HepG2 (cell line): ENCODE results near the gene MGST1.

Experiments
- EP300 ChIP-seq, 3 experiments: sonication (generic) in 1 of 3; formaldehyde crosslinking in 1 of 3; IDR thresholded peaks; 2 replicates each; pipeline versions ENCODE4 v1.5.1 to v1.6.1; 2011 to 2020; ENCODE audit warnings: low read depth in 2 of 3, low read length in 2 of 3, borderline replicate concordance in 1 of 3, improper control_type of control experiment in 1 of 3, mild to moderate bottlenecking in 1 of 3, missing genetic modification reagents in 1 of 3, moderate library complexity in 1 of 3
- ZNF652 ChIP-seq: IDR thresholded peaks from 2 replicates; pipeline ENCODE4 v1.6.1; 2016; ENCODE audit warnings: low read depth, borderline replicate concordance
- TF ChIP-seq, protein P1 (sequence below), 2 experiments: IDR thresholded peaks; 2 replicates each; pipeline ENCODE4 v1.6.1; 2011 to 2012; ENCODE audit warnings: low read length in 2 of 2, borderline replicate concordance in 1 of 2, low read depth in 1 of 2, mild to moderate bottlenecking in 1 of 2, moderate library complexity in 1 of 2

DNA sequence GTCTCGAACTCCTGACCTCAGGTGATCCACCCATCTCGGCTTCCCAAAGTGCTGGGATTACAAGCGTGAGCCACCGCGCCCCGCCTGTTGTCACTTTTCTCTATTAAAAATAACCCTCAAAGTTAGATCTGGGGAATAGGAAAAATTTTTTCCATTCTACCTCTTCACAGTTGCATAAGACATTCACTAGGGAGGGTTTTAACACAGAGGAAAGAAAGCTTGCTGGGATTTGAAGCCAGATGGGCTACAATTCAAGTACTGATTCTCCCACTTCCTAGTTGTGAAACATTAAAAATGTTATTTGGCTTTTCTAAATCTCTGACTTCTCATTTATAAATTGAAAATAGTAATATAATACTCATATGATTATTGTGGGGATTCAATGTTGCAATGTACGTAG is 46.7 kb upstream of the MGST1 start:
- TF ChIP-seq, protein P1, sequence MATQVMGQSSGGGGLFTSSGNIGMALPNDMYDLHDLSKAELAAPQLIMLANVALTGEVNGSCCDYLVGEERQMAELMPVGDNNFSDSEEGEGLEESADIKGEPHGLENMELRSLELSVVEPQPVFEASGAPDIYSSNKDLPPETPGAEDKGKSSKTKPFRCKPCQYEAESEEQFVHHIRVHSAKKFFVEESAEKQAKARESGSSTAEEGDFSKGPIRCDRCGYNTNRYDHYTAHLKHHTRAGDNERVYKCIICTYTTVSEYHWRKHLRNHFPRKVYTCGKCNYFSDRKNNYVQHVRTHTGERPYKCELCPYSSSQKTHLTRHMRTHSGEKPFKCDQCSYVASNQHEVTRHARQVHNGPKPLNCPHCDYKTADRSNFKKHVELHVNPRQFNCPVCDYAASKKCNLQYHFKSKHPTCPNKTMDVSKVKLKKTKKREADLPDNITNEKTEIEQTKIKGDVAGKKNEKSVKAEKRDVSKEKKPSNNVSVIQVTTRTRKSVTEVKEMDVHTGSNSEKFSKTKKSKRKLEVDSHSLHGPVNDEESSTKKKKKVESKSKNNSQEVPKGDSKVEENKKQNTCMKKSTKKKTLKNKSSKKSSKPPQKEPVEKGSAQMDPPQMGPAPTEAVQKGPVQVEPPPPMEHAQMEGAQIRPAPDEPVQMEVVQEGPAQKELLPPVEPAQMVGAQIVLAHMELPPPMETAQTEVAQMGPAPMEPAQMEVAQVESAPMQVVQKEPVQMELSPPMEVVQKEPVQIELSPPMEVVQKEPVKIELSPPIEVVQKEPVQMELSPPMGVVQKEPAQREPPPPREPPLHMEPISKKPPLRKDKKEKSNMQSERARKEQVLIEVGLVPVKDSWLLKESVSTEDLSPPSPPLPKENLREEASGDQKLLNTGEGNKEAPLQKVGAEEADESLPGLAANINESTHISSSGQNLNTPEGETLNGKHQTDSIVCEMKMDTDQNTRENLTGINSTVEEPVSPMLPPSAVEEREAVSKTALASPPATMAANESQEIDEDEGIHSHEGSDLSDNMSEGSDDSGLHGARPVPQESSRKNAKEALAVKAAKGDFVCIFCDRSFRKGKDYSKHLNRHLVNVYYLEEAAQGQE (IDR thresholded peaks at IDR 0.05; ENCODE audit: borderline replicate concordance in 1 of 2, low read depth in 1 of 2, low read length in 2 of 2), result no peak
- TF ChIP-seq ZNF652, result no peak
- no peak for TF ChIP-seq EP300 (IDR thresholded peaks at IDR 0.05; ENCODE audit: low read depth in 2 of 2, low read length in 2 of 2)
- TF ChIP-seq EP300 (CRISPR knock-in tag; IDR thresholded peaks at IDR 0.05; ENCODE audit: borderline replicate concordance), result no peak
